Measurements from ENCODE around the gene OR2D2.

GRCh38 chr11:6919698-6920097, 27.4 kb upstream of the OR2D2 start:
- TF ChIP-seq CTCF (IDR thresholded peaks at IDR 0.05; ENCODE audit: low read depth, low read length, poor library complexity, severe bottlenecking), result no peak
- TF ChIP-seq EZH2phosphoT487 (IDR thresholded peaks at IDR 0.05; ENCODE audit: borderline replicate concordance, low read length), result no peak
